Prostate gland (tissue), 2 donors: ENCODE data around the gene HNRNPUL1.

Source experiments
- POLR2A ChIP-seq: fragments of 450-650 bp; IDR thresholded peaks from one replicate; pipeline ENCODE4 v1.6.1; 2016; ENCODE audit warnings: antibody characterized with exemption, mild to moderate bottlenecking
- POLR2AphosphoS5 ChIP-seq: sonication (generic); formaldehyde crosslinking; IDR thresholded peaks from one replicate; pipeline ENCODE4 v1.6.1; 2017; ENCODE audit warnings: antibody characterized with exemption
- TF ChIP-seq, protein P1 (sequence below), 4 experiments: fragments of 200-600 bp in 2 of 4; fragments of 450-650 bp in 2 of 4; sonication (generic) in 2 of 4; IDR thresholded peaks; 1 replicate in 3 of 4; 2 replicates in 1 of 4; pipeline ENCODE4 v1.5.1; 2016 to 2019; ENCODE audit warnings: antibody characterized with exemption in 4 of 4, mild to moderate bottlenecking in 2 of 4, moderate library complexity in 2 of 4

DNA sequence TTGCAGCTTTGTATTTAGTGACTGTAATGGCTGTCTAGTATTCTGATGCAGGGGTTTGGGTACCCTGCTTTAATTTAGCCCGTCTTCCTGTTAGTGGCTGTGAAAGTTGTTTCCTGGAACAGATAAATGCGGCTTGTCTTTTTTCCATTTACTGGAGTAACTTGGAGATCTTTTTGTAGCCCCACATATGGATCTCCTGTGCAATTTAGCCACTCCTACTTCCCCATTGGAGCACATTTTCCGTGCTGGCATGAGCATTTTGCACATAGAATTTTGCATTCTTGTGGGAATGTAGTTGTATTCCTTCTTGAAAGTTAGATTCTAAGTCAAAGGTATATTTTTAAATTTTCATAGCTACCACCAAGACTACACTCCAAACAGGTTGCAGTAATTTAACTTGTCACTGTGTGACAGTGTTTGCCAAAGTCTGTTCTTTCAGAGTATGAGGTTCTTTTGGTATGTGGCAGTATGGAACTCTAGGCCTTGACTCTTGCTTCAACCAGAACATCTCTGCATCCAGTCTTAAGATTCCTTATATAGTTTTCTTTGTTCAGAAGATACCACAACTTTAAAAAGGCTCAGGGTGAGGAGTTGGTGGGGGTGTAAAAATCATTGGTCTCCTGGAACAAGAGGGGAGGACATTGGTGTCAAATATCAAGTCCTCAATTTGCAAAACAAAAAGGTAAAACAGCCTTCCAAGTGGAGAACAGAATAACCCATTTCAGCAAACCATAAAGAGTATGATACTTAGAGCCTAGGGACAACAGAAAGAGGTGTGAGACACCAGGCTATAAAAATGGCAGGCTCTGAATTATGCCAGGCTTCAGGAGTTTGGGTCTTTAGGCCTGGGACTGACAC lies 24.7 kb downstream of the HNRNPUL1 start:
- TF ChIP-seq, protein P1, sequence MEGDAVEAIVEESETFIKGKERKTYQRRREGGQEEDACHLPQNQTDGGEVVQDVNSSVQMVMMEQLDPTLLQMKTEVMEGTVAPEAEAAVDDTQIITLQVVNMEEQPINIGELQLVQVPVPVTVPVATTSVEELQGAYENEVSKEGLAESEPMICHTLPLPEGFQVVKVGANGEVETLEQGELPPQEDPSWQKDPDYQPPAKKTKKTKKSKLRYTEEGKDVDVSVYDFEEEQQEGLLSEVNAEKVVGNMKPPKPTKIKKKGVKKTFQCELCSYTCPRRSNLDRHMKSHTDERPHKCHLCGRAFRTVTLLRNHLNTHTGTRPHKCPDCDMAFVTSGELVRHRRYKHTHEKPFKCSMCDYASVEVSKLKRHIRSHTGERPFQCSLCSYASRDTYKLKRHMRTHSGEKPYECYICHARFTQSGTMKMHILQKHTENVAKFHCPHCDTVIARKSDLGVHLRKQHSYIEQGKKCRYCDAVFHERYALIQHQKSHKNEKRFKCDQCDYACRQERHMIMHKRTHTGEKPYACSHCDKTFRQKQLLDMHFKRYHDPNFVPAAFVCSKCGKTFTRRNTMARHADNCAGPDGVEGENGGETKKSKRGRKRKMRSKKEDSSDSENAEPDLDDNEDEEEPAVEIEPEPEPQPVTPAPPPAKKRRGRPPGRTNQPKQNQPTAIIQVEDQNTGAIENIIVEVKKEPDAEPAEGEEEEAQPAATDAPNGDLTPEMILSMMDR (IDR thresholded peaks at IDR 0.05): no peak
- TF ChIP-seq POLR2A (no peak), POLR2AphosphoS5 (no peak)
